ENCODE measurements around the gene TYW1B. TPM values are rescaled to one million over a fixed set of nuclear protein-coding genes. Genes with fewer than 3 reads are reported as not detected.
"Not testable (repeated sequence)": the region's sequence is repeated elsewhere in the genome, so short reads cannot be mapped to it uniquely, and the experiment has no call there.

TYW1B gene
- total RNA-seq, 1 donor from 2014 or later = 8.6 TPM

GRCh38 chr7:72603073-72603472 is 224.9 kb downstream of the TYW1B start:
- no peaks in the 10 kb centered on the region for H3K27me3 Mint-ChIP-seq
- DNase-seq = no peak
- H3K9me3 Mint-ChIP-seq = peaks cover 3% of the 10 kb centered on the region
- peaks cover 32% of the 10 kb centered on the region for H3K36me3 Mint-ChIP-seq (ENCODE audit: low read depth)
- ChIA-PET CTCF (no interaction called here), POLR2A (no interaction called here)
- TF ChIP-seq CTCF (IDR thresholded peaks at IDR 0.05) = no peak
- ATAC-seq (ENCODE audit: low read depth) = no peak
- H3K4me1 Mint-ChIP-seq = no peaks in the 10 kb centered on the region
- H3K27ac Mint-ChIP-seq = no peak overlapping the region
- H3K4me3 Mint-ChIP-seq = no peak overlapping the region
- intact Hi-C loops (cut with micrococcal nuclease) = no loop called here

DNA sequence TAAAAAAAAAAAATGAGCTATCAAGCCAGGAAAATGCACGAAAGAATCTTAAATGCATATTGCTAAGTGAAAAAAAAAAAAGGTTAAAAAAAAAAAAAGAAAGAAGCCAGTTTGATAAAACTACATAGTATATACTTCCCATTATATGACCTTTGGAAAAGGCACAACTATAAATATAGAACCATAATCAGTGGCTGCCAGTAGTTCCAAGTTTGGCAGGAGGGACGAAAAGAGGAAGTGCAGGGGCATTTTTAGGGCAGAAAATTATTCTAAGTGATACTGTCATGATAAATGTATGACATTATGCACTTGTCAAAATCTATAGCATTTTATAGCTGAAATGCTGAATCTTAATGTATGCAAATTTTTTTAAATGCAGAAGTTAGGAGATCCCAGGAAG is 226.3 kb downstream of the TYW1B start:
- DNase-seq; H3K9me3 Mint-ChIP-seq; H3K27ac Mint-ChIP-seq; ATAC-seq (ENCODE audit: low read depth); intact Hi-C loops (cut with micrococcal nuclease); POLR2A ChIA-PET; H3K27me3 Mint-ChIP-seq; H3K4me1 Mint-ChIP-seq; CTCF ChIA-PET; H3K4me3 Mint-ChIP-seq: not testable (repeated sequence)
- H3K36me3 Mint-ChIP-seq (ENCODE audit: low read depth) = peaks cover 32% of the 10 kb centered on the region

GRCh38 chr7:72590023-72590422 is 238.0 kb downstream of the TYW1B start:
- intact Hi-C loops (cut with micrococcal nuclease); ATAC-seq (ENCODE audit: low read depth); DNase-seq; CTCF ChIA-PET; H3K4me1 Mint-ChIP-seq; H3K27me3 Mint-ChIP-seq; H3K4me3 Mint-ChIP-seq; H3K27ac Mint-ChIP-seq; POLR2A ChIA-PET: not testable (repeated sequence)
- H3K36me3 Mint-ChIP-seq (ENCODE audit: low read depth) = peaks cover 46% of the 10 kb centered on the region
- H3K9me3 Mint-ChIP-seq = peaks cover 15% of the 10 kb centered on the region

DNA sequence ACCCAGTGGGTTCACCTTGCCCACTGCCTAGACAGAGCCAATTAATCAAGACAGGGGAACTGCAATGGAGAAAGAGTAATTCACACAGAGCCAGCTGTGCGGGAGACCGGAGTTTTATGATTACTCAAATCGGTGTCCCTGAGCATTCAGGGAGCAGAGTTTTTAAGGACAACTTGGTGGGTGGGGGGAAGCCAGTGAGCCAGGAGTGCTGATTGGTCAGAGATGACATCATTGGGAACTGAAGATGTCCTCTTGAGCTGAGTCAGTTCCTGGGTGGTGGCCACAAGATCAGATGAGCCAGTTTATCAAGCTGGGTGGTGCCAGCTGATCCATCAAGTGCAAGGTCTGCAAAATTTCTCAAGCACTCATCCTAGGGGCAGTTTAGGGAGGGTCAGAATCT is 240.7 kb downstream of the TYW1B start:
- Mint-ChIP-seq H3K36me3 (ENCODE audit: low read depth) (peaks cover 49% of the 10 kb centered on the region), H3K9me3 (peaks cover 17% of the 10 kb centered on the region)
- H3K27me3 Mint-ChIP-seq; DNase-seq; H3K4me3 Mint-ChIP-seq; POLR2A ChIA-PET; CTCF ChIA-PET; intact Hi-C loops (cut with micrococcal nuclease); ATAC-seq (ENCODE audit: low read depth); H3K4me1 Mint-ChIP-seq; H3K27ac Mint-ChIP-seq: not testable (repeated sequence)

DNA sequence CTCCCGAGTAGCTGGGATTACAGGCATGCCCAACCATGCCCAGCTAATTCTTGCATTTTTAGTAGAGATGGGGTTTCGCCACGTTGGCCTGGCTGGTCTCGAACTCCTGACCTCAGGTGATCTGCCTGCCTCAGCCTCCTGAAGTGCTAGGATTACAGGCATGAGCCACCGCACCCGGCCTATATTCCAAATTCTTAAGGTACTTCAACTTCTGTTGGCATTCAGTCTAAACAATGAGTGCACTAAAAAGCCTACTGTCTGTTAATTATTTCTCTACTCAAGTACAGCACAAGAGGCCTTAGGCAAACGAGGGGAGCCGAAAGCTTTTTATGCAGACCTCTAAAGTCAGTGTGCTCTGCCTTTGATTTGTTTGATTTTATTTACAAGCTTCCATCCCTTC is 243.4 kb downstream of the TYW1B start:
- H3K27ac Mint-ChIP-seq; H3K27me3 Mint-ChIP-seq; H3K4me3 Mint-ChIP-seq; intact Hi-C loops (cut with micrococcal nuclease); DNase-seq; ATAC-seq (ENCODE audit: low read depth); CTCF ChIA-PET; H3K4me1 Mint-ChIP-seq; POLR2A ChIA-PET; H3K9me3 Mint-ChIP-seq: not testable (repeated sequence)
- H3K36me3 Mint-ChIP-seq (ENCODE audit: low read depth) = peaks cover 36% of the 10 kb centered on the region

DNA sequence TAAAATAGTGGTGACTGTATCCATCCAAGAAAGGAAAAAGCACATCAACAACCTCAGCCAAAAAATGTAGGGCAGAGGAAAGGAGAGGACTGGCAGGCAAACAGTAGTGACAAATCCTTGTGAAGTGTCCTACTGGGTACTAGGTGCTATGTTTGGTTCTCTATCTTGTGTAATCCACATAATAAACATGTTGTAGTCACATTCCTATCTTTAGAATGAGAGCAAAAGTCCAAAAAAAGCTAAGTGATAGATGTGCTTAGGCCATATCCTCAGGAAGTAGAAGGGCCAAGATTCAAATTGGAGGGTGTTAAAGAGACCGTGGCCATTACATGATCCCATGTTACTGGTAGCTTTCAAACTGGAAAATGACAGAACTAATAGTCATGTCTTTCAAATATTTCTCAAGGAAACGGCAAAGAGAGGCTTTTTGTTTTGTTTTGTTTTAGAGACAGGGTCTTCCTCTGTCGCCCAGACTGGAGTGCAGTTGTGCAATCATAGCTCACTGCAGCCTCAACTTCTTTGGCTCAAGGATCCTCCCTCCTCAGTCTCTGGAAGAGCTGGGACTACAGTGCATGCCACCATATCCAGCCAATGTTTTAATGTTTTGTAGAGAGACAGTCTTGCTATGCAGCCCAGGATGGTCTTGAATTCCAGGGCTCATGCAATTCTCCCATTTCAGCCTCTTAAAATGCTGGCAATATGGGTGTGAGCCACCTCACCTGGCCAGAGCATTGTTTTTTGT is 244.2 kb downstream of the TYW1B start:
- H3K4me1 Mint-ChIP-seq; POLR2A ChIA-PET; DNase-seq; intact Hi-C loops (cut with micrococcal nuclease); H3K27ac Mint-ChIP-seq; H3K4me3 Mint-ChIP-seq; ATAC-seq (ENCODE audit: low read depth); CTCF ChIA-PET; H3K27me3 Mint-ChIP-seq; H3K9me3 Mint-ChIP-seq: not testable (repeated sequence)
- peaks cover 31% of the 10 kb centered on the region for H3K36me3 Mint-ChIP-seq (ENCODE audit: low read depth)

GRCh38 chr7:72580142-72580770 is 247.7 kb downstream of the TYW1B start:
- H3K4me3 Mint-ChIP-seq; H3K27ac Mint-ChIP-seq; ATAC-seq (ENCODE audit: low read depth); POLR2A ChIA-PET; DNase-seq; H3K4me1 Mint-ChIP-seq; H3K9me3 Mint-ChIP-seq; intact Hi-C loops (cut with micrococcal nuclease); H3K27me3 Mint-ChIP-seq; CTCF ChIA-PET: not testable (repeated sequence)
- peaks cover 30% of the 10 kb centered on the region for H3K36me3 Mint-ChIP-seq (ENCODE audit: low read depth)

GRCh38 chr7:72577107-72577506 is 250.9 kb downstream of the TYW1B start:
- CTCF ChIA-PET = no interaction called here
- POLR2A ChIA-PET = no interaction called here
- Mint-ChIP-seq H3K27me3 (no peaks in the 10 kb centered on the region), H3K27ac (no peak overlapping the region), H3K9me3 (no peaks in the 10 kb centered on the region), H3K4me1 (no peaks in the 10 kb centered on the region), H3K4me3 (no peak overlapping the region), H3K36me3 (ENCODE audit: low read depth) (peaks cover 28% of the 10 kb centered on the region)
- TF ChIP-seq CTCF (IDR thresholded peaks at IDR 0.05) = no peak
- intact Hi-C loops (cut with micrococcal nuclease) = no loop called here
- no peak for ATAC-seq (ENCODE audit: low read depth)
- no peak for DNase-seq

- CTCF ChIA-PET; DNase-seq; H3K4me3 Mint-ChIP-seq; H3K36me3 Mint-ChIP-seq (ENCODE audit: low read depth); POLR2A ChIA-PET; H3K4me1 Mint-ChIP-seq; intact Hi-C loops (cut with micrococcal nuclease); ATAC-seq (ENCODE audit: low read depth); H3K9me3 Mint-ChIP-seq; H3K27ac Mint-ChIP-seq; H3K27me3 Mint-ChIP-seq: not testable (repeated sequence)
These were observed 266.0 kb downstream of the TYW1B start for GRCh38 chr7:72561988-72562387.

GRCh38 chr7:72559546-72559945 is 268.5 kb downstream of the TYW1B start:
- H3K27me3 Mint-ChIP-seq; POLR2A ChIA-PET; intact Hi-C loops (cut with micrococcal nuclease); H3K4me1 Mint-ChIP-seq; H3K4me3 Mint-ChIP-seq; H3K27ac Mint-ChIP-seq; CTCF ChIA-PET; ATAC-seq (ENCODE audit: low read depth); H3K36me3 Mint-ChIP-seq (ENCODE audit: low read depth); DNase-seq; H3K9me3 Mint-ChIP-seq: not testable (repeated sequence)

GRCh38 chr7:72556733-72557132 is 271.3 kb downstream of the TYW1B start:
- H3K27ac Mint-ChIP-seq; H3K4me1 Mint-ChIP-seq; POLR2A ChIA-PET; CTCF ChIA-PET; H3K27me3 Mint-ChIP-seq; DNase-seq; H3K4me3 Mint-ChIP-seq; intact Hi-C loops (cut with micrococcal nuclease); H3K9me3 Mint-ChIP-seq; ATAC-seq (ENCODE audit: low read depth); H3K36me3 Mint-ChIP-seq (ENCODE audit: low read depth): not testable (repeated sequence)

Measured in activated B cell treated with CpG ODN at 0.5 μM for 24 hours (primary cell).